ENCODE data around the gene SQOR.

DNA sequence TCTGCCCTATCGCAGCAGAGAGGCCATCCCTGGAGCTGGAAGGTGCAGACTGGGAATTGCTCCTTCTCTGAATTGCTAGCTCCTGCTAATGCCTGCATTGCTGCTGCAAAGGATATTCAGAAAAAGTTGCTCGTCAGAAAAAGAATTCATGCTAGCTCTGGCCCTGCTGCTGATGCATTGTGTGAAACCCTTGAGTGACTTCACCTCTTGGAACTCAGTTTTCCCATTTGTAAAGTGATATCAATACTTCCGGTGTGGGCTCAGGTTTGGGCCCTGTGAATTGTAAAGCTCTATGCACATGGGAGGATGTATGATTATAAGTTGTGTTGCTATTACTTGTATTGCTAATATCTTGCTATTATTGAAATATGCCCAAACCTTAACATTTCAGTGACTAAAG, 11.4 kb downstream of the SQOR start:
- TF ChIP-seq, protein P1, sequence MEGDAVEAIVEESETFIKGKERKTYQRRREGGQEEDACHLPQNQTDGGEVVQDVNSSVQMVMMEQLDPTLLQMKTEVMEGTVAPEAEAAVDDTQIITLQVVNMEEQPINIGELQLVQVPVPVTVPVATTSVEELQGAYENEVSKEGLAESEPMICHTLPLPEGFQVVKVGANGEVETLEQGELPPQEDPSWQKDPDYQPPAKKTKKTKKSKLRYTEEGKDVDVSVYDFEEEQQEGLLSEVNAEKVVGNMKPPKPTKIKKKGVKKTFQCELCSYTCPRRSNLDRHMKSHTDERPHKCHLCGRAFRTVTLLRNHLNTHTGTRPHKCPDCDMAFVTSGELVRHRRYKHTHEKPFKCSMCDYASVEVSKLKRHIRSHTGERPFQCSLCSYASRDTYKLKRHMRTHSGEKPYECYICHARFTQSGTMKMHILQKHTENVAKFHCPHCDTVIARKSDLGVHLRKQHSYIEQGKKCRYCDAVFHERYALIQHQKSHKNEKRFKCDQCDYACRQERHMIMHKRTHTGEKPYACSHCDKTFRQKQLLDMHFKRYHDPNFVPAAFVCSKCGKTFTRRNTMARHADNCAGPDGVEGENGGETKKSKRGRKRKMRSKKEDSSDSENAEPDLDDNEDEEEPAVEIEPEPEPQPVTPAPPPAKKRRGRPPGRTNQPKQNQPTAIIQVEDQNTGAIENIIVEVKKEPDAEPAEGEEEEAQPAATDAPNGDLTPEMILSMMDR (IDR thresholded peaks at IDR 0.05; ENCODE audit: low read depth, low read length): no peak
- TF ChIP-seq EZH2phosphoT487 (IDR thresholded peaks at IDR 0.05; ENCODE audit: low read depth): no peak

All from OCI-LY3 (cell line).